GM15510 (cell line): ENCODE data around the gene MUTYH.
A peak's percentile ranks its signal among the peaks of the same experiment; 100 is the strongest.

Experiments
- POLR2A ChIP-seq: IDR thresholded peaks from 3 replicates; pipeline ENCODE4 v1.6.1; 2011; ENCODE audit warnings: borderline replicate concordance; ENCODE audit not compliant: insufficient read length; ENCODE audit errors: extremely low read depth

Gene MUTYH

DNA sequence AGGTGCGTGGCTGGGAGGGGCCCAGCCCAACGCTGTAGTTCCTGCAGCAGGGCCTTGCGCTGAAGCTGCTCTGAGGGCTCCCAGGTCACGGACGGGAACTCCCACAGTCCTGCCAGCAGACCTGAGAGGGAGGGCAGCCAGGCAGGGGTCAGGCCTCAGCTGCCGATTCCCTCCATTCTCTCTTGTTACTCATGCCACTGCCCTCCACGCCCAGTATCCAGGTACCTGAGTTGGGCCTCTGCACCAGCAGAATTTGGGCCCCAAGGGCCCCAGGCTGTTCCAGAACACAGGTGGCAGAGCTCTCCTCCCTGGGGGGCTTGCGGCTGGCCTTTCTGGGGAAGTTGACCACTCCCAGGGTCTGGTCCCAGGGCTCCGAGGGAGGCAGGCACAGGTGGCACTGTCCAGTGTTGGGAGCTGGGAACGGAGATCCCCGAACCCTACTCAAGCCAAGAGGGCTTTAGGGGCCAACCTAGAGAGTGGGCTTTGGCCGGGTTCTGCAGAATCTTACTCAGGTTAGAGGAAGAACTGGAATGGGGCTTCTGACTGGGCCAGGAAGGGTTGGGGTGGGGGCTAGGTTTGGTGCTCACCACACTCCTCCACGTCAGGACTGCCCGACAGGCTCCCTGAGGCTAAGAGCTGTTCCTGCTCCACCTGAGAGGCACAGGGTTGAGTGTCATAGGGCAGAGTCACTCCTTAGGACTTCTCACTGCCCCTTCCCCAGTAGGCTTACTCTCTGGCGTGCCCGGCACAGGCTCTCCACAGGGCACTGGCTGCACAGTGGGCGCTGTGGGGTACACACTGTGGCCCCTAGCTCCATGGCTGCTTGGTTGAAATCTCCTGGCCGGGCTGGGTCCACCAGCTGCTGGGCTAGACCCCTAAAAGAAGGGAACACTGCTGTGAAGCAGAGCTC, 8.5 kb downstream of the MUTYH start:
- no peak for TF ChIP-seq POLR2A

- no peak for TF ChIP-seq POLR2A
Measured at GRCh38 chr1:45329445-45329844, 10.8 kb downstream of the MUTYH start.

DNA sequence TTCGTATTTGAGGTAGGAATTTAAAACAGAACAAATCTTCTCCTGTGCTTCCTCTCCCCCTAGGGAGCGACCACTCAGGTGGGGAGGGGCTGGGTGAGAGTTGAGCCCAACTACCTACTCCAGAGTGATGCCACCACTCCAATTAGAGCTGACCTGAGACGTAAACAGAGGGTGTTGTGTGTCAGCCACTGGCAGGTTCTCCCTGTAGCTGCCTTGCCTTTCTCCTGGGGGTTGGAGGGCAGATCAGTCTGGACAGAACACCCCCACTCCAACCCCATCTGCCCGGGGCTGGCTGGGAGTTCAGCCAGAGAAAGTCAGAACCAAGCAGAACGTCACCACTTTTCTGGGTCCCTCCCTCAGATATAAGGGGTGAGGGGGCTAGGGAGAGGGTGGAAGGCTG, 11.6 kb downstream of the MUTYH start:
- no peak for TF ChIP-seq POLR2A

DNA sequence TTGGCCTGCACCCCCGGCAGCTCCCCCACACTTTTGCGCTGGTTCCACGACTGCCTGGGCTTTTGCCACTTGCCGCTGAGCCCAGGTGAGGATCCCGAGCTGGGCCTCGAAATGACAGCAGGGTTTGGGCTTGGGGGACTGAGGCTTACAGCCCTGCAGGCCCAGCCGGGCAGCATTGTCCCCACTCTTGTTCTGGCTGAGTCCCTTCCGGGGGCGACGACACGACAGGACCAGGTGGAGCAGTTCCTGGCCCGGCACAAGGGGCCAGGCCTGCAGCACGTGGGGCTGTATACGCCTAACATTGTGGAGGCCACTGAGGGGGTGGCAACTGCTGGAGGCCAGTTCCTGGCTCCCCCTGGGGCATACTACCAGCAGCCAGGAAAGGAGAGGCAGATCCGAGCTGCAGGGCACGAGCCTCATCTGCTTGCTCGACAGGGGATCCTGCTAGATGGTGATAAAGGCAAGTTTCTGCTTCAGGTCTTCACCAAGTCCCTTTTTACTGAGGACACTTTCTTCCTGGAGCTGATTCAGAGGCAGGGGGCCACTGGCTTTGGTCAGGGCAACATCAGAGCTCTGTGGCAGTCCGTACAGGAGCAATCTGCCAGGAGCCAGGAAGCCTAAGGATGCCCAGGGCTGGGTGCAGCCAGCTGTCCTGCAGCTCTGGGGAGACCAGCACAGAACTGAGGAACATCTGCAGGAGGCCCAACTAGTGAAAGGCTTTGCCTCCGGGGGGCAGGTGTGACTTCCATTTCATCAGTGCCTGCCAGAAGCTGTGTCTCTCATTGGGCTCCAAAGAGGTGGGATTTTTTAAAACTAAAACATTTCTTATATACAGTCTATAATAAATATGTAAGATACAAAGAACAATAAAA, 12.4 kb downstream of the MUTYH start:
- TF ChIP-seq POLR2A = no peak

GRCh38 chr1:45326627-45327623, 13.3 kb downstream of the MUTYH start, which contains the start of gene HPDL:
TSS of gene HPDL (plus strand) at chr1:45326895. CDS start at chr1:45327149, 254 bp downstream.
- peak; percentile 80 for TF ChIP-seq POLR2A

DNA sequence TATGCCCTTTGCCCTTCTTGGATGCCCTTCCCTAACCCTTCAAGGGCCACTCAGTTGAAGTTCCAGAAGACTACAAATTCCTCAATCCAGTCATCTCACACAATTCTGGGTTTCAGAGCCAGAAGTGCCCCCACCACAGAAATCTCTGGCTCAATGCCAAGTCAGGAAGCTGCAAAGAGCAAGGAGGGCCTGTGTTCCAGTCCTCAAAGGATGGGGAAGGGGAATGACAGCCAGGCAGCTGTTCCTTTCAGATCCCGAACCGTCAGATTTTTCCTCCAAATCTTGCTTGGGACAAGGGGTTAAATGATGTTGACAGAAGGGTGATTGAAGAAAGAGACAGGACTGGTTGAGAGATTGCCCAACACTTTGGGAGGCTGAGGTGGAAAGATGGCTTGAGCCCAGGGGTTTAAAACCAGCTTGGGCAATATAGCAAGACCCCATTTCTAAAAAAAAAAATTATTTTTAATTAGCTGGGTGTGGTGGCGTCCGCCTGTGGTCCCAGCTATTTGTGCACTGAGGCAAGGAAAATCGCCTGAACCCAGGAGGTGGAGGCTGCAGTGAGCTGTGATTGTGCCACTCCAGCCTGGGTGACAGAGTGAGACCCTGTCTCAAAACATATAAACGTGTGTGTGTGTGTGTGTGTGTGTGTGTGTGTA, 14.3 kb downstream of the MUTYH start:
- no peak for TF ChIP-seq POLR2A

DNA sequence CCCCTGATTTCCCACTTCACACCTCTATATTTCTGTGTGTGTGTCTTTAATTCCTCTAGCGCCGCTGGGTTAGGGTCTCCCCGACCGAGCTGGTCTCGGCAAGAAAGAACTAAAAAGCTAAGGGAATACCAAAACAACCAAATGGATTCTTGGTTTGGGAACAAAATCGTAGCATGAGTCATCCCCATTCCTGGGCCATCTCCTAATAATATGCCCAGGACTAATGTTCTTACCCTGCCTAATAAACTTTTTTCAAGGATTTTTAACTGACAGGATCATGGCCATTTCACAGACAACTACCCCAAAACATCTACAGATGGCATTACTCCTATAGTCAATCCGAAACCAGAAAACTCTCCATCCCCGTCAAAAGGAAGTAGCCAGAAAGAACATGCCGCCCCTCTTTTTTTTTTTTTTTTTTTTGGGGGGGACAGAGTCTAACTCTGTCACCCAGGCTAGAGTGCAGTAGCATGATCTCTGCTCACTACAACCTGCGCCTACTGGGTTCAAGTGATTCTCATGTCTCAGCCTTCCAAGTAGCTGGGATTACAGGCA, 17.7 kb downstream of the MUTYH start:
- no peak for TF ChIP-seq POLR2A

- no peak for TF ChIP-seq POLR2A
Measured at GRCh38 chr1:45321444-45321843, 18.8 kb downstream of the MUTYH start.

GRCh38 chr1:45319761-45320160, 20.5 kb downstream of the MUTYH start:
- TF ChIP-seq POLR2A = no peak

DNA sequence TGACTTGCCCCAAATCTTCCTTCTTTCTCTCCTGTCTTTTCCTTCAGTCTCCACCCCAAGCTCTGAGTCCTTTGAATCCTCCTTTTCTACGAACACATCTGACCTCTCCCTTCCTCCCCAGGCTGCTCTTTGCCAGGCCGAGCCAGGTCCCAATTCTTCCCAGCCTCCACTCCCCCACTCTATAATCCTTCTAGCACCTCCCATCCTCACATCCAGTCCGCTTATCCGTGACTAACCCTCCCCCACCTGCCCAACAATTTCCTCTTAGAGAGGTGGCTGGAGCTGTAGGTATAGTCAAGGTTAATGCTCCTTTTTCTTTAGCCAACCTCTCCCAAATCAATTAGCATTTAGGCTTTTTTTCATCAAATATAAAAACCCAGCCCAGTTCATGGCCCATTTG, 23.1 kb downstream of the MUTYH start:
- TF ChIP-seq POLR2A = no peak

- no peak for TF ChIP-seq POLR2A
Measured at GRCh38 chr1:45314266-45314665, 26.0 kb downstream of the MUTYH start.

- TF ChIP-seq POLR2A = no peak
Measured at GRCh38 chr1:45306905-45307304, 33.3 kb downstream of the MUTYH start.

GRCh38 chr1:45306319-45306718, 33.9 kb downstream of the MUTYH start:
- TF ChIP-seq POLR2A = no peak
